ENCODE results near the gene ZNF391.

Gene ZNF391

DNA sequence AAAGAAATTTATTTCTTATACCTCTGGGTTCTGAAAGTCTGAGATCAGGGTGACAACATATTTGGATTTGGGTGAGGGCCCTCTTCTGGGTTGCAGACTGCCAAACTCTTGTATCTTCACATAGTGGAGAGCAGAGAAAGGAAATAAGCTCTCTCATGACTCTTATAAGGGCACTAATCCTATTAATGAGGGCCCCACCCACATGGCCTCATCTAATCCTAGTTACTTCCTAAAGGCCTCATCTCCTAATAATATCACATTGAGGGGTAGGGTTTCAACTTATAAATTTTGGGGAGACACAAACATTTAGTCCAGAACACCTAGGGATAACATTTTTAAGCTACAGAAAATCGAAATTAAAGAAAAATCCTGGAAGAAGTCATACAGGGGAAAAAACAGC, 5.1 kb upstream of the ZNF391 start:
- TF ChIP-seq, protein P1, sequence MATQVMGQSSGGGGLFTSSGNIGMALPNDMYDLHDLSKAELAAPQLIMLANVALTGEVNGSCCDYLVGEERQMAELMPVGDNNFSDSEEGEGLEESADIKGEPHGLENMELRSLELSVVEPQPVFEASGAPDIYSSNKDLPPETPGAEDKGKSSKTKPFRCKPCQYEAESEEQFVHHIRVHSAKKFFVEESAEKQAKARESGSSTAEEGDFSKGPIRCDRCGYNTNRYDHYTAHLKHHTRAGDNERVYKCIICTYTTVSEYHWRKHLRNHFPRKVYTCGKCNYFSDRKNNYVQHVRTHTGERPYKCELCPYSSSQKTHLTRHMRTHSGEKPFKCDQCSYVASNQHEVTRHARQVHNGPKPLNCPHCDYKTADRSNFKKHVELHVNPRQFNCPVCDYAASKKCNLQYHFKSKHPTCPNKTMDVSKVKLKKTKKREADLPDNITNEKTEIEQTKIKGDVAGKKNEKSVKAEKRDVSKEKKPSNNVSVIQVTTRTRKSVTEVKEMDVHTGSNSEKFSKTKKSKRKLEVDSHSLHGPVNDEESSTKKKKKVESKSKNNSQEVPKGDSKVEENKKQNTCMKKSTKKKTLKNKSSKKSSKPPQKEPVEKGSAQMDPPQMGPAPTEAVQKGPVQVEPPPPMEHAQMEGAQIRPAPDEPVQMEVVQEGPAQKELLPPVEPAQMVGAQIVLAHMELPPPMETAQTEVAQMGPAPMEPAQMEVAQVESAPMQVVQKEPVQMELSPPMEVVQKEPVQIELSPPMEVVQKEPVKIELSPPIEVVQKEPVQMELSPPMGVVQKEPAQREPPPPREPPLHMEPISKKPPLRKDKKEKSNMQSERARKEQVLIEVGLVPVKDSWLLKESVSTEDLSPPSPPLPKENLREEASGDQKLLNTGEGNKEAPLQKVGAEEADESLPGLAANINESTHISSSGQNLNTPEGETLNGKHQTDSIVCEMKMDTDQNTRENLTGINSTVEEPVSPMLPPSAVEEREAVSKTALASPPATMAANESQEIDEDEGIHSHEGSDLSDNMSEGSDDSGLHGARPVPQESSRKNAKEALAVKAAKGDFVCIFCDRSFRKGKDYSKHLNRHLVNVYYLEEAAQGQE (IDR thresholded peaks at IDR 0.05; ENCODE audit: insufficient read depth in 1 of 2, low read depth in 2 of 2, low read length in 2 of 2) = no peak
- TF ChIP-seq SIN3A (IDR thresholded peaks at IDR 0.05; ENCODE audit: borderline replicate concordance, insufficient read depth, low read length) (no peak), TAF1 (IDR thresholded peaks at IDR 0.05; ENCODE audit: borderline replicate concordance, insufficient read depth, low read length) (no peak), POLR2AphosphoS5 (IDR thresholded peaks at IDR 0.05; ENCODE audit: low read depth, low read length) (no peak), FOXP2 (optimal IDR thresholded peaks at IDR 0.05; ENCODE audit: borderline replicate concordance, extremely low read depth, extremely low read length, insufficient read depth) (no peak)

DNA sequence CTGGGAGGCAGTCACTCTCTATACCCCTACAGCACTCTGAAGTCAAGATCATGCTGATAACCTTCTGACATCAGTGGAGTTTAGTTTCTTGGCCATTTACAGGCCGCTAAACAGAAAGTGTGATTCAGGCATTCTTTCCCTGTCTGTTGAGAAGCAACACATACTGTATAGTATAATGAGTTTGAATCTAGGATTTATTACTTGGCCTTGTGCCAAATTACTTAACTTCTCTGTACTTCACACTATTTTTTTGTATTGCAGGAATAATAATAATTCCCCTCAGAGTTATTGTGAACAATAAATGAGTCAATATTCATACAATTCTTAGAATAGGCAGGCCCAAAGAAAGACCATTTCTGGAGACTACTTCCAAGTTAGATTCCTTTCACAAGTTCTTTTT, 4.1 kb downstream of the ZNF391 start:
- TF ChIP-seq POLR2AphosphoS5 (IDR thresholded peaks at IDR 0.05; ENCODE audit: low read depth, low read length) (no peak), TAF1 (IDR thresholded peaks at IDR 0.05; ENCODE audit: borderline replicate concordance, insufficient read depth, low read length) (no peak)
- TF ChIP-seq, protein P1 (IDR thresholded peaks at IDR 0.05; ENCODE audit: insufficient read depth in 1 of 2, low read depth in 2 of 2, low read length in 2 of 2) = no peak

DNA sequence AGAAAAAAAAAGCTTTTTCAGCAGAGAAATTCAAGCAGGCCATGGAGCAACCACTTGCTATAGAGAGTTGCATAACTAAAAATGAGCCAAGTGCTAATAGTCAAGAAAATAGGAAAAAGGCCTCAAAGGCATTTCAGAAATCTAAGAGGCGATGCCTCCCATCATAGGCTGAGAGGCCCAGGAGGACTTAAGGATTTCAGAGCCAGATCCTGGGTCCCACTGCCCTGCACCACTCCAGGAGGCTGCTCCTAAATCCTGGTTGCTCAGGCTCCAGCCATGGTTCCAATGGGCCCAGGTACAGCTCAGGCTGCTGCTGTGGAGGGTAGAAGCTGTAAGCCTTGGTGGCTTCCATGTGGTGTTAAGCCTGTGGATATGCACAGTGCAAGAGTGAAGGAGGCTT, 5.5 kb downstream of the ZNF391 start:
- no peak for TF ChIP-seq TAF1 (IDR thresholded peaks at IDR 0.05; ENCODE audit: borderline replicate concordance, insufficient read depth, low read length)
- TF ChIP-seq FOXP2 (optimal IDR thresholded peaks at IDR 0.05; ENCODE audit: borderline replicate concordance, extremely low read depth, extremely low read length, insufficient read depth) = no peak
- no peak for TF ChIP-seq SIN3A (IDR thresholded peaks at IDR 0.05; ENCODE audit: borderline replicate concordance, insufficient read depth, low read length)
- TF ChIP-seq POLR2AphosphoS5 (IDR thresholded peaks at IDR 0.05; ENCODE audit: low read depth, low read length) = no peak
- TF ChIP-seq, protein P1 (IDR thresholded peaks at IDR 0.05; ENCODE audit: insufficient read depth in 1 of 2, low read depth in 2 of 2, low read length in 2 of 2) = no peak

DNA sequence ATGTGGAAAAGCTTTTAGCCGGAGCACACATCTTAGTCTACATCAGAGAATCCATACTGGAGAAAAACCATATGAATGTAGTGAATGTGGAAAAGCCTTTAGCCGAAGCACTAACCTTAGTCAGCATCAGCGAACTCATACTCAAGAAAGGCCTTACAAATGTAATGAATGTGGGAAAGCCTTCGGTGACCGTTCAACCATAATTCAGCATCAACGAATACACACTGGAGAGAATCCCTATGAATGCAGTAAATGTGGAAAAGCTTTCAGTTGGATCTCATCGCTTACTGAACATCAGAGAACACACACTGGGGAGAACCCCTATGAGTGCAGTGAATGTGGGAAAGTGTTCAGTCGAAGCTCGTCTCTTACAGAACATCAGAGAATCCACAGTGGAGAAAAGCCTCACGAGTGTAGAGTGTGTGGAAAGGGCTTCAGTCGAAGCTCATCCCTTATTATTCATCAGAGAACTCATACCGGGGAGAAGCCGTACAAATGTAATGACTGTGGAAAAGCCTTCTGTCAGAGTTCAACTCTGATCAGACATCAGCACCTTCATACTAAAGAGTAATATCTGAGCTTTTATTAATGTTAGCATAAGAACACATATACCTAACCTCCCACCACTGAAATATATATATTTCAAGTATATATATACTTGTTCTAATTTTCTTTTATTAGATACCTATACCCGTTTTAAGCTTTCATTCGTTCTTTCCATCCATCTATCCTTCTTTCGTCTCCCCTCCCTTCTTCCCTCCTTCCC, 12.5 kb downstream of the ZNF391 start:
- no peak for TF ChIP-seq FOXP2 (optimal IDR thresholded peaks at IDR 0.05; ENCODE audit: borderline replicate concordance, extremely low read depth, extremely low read length, insufficient read depth)
- no peak for TF ChIP-seq SIN3A (IDR thresholded peaks at IDR 0.05; ENCODE audit: borderline replicate concordance, insufficient read depth, low read length)
- no peak for TF ChIP-seq POLR2AphosphoS5 (IDR thresholded peaks at IDR 0.05; ENCODE audit: low read depth, low read length)
- TF ChIP-seq TAF1 (IDR thresholded peaks at IDR 0.05; ENCODE audit: borderline replicate concordance, insufficient read depth, low read length) = no peak
- TF ChIP-seq, protein P1 (IDR thresholded peaks at IDR 0.05; ENCODE audit: insufficient read depth in 1 of 2, low read depth in 2 of 2, low read length in 2 of 2) = no peak

Measured in PFSK-1 (cell line).